ENCODE results near the gene SSBP3.
A peak's percentile ranks its signal among the peaks of the same experiment; 100 is the strongest.
"Not testable (repeated sequence)": the region's sequence is repeated elsewhere in the genome, so short reads cannot be mapped to it uniquely, and the experiment has no call there.

Gene SSBP3

GRCh38 chr1:54395281-54395934, 10.8 kb downstream of the SSBP3 start:
- FAIRE-seq (no peak), DNase-seq (ENCODE audit: insufficient read length, low spot score) (no peak)

GRCh38 chr1:54394104-54394503, 12.1 kb downstream of the SSBP3 start:
- FAIRE-seq (no peak), DNase-seq (ENCODE audit: insufficient read length, low spot score) (no peak)

DNA sequence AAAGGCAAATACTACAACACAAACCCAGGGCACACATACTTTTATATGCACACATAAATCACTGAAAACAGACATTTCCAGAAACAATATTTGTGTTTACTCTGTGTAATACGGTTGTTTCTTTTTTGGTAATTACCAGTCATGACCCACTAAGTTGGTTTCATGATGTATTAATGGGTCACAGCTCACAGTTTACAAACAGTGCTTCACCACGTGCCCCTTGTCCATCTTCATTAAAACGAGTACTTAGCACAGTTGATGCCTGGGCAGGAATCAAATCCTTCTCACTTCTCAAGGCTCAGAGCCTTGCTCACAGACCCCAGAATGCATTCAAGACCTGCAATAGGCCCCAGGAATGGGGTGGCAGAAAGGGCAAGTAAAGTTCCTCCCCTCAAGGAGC, 13.8 kb downstream of the SSBP3 start:
- FAIRE-seq (no peak), DNase-seq (ENCODE audit: insufficient read length, low spot score) (no peak)

GRCh38 chr1:54391450-54392209, 14.6 kb downstream of the SSBP3 start:
- FAIRE-seq (no peak), DNase-seq (ENCODE audit: insufficient read length, low spot score) (no peak)

DNA sequence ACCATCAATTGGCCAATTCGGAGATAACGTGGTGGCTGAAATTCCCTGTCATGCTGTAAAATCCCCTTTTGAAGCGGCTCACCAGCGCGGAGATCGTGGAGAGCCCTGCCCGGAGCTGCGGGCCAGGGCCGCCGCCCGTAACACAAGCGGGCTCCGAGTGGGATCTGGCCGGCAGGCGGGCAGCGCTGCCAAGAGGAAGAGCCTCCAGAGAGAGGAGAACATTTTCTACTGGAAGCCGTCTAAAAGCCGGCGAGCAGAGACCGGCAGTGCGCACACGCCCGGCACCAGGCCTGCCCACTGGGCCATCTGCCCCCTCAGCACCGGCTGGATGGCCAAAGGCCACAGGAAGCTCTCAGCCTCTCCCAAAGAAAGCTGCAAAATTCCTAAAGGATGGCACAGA, 15.5 kb downstream of the SSBP3 start:
- no peak for DNase-seq (ENCODE audit: insufficient read length, low spot score)
- FAIRE-seq, result no peak

DNA sequence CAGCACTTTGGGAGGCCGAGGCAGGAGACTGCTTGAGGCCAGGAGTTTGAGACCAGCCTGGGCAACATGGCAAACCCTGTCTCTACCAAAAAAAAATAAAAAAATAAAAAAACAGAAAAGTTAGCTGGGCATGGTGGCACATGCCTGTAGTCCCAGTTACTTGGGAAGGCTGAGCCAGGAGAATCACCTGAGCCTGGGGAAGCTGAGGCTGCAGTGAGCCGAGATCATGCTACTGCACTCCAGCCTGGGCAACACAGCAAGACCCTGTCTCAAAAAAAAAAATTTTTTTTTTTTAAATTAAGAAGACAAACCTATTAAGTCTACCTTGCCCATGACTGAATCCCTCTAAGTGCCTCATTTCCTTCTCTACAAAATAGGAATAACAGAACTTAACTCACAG, 16.6 kb downstream of the SSBP3 start:
- DNase-seq (ENCODE audit: insufficient read length, low spot score); FAIRE-seq: not testable (repeated sequence)

GRCh38 chr1:54387419-54387818, 18.8 kb downstream of the SSBP3 start:
- no peak for FAIRE-seq
- DNase-seq (ENCODE audit: insufficient read length, low spot score), result no peak

GRCh38 chr1:54385727-54386022, 20.5 kb downstream of the SSBP3 start:
- no peak for DNase-seq (ENCODE audit: insufficient read length, low spot score)
- no peak for FAIRE-seq

GRCh38 chr1:54384918-54385726, 21.1 kb downstream of the SSBP3 start:
- DNase-seq (ENCODE audit: insufficient read length, low spot score), result no peak
- FAIRE-seq, result no peak

DNA sequence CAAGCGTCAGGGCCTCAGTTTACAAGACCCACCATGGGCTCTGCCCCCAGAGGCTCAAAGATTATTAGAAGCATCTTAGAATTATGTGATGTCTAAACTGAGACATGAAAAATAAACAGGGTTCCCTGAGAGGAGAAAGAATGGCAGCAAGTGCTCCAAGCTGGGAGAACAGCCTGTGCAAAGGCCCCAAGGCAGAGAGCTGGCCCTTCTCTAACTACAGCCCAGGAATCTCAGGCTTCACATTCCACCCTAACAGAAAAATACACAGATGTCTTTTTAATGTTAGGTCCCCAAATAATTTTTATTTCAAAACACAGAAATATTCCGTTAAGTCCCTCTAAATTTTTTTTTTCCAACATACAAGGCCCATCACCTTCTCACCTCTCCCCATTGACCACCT, 21.7 kb downstream of the SSBP3 start:
- no peak for FAIRE-seq
- DNase-seq (ENCODE audit: insufficient read length, low spot score), result no peak

GRCh38 chr1:54381524-54381923, 24.7 kb downstream of the SSBP3 start:
- FAIRE-seq (peak; percentile 69), DNase-seq (ENCODE audit: insufficient read length, low spot score) (no peak)

DNA sequence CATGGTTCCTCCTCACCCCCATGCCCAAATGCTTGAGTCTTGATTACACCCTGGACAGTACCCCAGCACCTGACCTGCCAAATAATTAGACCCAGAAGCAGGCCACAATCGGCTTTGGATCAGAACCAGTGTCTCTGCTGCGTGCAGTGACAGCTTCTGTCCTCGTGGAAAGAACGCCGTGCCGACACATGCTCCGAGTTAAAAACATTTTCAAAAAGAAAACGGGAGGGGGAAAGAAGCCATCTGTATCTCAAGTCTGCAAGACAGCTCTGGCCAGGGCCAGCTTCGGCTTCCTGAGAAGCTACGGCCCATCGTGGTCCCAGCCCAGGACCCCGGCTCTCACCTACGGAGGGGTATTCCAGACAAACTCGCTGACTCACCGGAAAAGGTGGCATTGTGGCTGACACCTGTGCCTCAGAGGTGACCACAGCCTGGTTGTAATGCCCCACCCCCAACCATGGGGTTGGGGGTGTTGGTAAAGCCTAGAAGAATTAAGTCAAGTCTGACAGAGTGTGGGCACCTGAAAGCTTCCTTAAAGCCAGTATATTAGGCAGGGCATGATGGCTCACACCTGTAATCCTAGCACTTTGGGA, 25.8 kb downstream of the SSBP3 start:
- FAIRE-seq (no peak), DNase-seq (ENCODE audit: insufficient read length, low spot score) (no peak)

- DNase-seq (ENCODE audit: insufficient read length, low spot score) (no peak), FAIRE-seq (no peak)
Observed at GRCh38 chr1:54379555-54380289, 26.5 kb downstream of the SSBP3 start.

DNA sequence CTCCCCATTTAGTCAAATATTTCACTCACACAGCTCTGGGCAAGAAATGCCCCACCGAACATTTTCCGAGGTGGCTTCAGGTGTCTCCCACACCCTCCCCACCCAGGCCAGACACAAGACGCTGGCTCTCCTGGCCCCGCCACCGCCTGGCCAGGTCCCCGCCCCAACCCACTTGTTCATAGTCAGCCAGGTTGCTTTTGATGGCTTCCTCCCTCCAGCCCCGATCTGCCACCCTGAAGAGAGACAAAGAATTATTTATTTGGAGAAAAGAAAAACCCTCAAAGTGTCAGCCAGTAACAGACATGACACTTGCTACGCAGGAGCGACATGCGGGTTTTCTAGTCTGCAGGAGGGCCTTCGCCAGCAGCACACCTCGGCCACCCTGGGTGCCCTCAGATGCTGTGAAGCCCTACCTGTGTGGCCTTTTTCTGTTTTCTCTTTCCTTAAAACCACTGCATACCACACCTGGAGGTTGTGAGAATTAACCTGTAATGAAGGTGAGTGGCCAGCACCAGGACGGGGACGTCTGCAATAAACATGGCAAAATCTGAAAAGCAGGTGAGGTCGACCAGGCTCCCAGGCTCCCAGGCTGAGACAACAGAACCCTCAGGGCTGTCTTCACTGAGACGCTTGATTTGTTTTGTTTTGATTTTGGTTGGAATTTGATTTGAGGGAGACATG, 27.2 kb downstream of the SSBP3 start:
- no peak for DNase-seq (ENCODE audit: insufficient read length, low spot score)
- FAIRE-seq, result no peak

DNA sequence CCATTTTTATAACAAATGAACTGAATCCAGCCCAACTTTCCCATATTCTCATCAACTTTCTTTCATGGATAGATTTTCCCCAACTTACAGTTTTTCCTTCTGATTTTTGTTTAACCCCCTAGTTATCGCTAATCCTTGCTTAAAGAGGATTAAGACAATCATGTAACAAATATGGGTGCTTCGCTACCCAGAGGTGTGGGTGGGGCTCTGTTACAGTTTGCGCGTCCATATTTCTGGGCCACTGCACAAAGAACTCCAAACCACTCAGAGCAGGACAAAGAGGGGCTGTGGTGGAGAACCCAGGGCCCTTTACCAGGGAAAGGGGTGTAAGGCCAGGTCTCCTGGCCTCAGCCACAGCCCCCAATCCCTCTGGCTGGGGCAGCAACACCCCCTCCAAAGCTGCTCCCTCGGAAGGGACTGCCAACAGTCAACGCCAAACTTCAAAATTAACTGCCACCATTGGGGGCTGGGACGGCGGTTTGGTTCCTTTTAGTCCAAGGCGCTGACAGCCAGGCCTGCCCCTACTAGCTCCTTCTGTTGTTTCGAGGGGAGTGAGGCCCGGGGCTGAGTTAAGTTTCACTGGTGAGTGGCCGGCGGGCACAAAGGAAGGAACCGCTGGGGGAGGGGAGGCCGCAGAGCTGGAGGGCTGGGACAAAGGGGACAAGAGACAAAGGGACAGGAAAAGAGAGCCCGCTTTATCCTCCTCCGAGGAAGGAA, 27.9 kb downstream of the SSBP3 start:
- FAIRE-seq (peak; percentile 66), DNase-seq (ENCODE audit: insufficient read length, low spot score) (no peak)

DNA sequence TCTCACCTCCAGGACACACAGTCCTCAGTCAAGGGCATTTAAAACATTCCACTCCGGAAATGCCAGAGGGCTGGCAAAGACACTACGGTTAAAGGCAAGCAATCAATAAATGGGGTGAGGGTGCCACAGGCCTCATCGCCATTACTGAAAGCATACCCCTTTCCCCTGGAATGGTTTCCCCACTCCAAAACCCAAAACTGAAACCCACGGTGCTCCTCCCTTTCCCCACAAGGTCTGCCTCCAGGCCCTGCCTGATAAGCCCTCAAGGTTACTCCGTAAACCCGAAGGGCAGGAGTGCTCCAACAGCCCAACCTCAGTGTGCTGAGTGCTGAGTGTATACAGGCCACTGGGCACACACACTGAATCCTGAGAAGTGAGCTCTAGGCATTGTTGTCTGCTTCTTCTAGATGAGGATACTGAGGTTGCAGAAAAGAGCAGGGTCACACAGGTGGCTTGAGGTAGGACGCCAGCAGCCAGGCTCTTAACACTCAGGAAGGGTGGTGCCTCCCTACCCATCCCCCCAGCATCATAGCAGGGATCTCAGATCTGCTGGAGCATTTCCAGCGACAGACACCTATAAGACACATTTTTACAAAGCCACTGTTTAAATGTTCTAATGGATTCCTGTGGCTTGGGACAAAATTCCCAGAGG, 29.0 kb downstream of the SSBP3 start:
- FAIRE-seq (no peak), DNase-seq (ENCODE audit: insufficient read length, low spot score) (no peak)

DNA sequence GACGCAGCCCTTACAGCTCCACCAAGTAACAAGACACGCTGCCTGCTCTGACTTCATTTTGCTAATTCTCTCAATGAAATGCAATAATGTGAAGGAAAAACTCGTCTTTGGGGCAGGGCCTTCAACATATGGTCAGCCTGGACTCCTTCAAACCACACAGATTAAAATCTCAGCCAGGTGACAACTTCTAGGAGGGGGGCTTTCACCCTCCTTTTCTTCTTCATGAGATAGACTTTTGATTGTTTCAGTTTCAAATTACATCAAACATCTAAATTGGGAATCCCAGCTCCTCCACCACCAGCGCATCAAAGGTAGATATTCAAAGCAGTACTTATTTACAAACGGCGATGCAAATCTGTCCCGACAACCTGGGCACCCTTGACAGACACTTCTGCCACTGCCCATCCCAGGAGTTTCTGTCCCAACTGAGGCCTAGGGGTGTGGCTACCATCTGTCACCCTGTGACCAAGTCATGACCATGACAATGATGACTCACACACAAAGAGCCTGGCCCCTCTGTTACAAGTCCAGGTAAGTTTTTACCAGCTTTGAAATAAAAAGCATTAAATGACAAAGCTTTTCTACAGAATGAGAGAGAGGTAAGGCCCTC, 29.7 kb downstream of the SSBP3 start:
- FAIRE-seq, result peak; percentile 98
- DNase-seq (ENCODE audit: insufficient read length, low spot score), result peak; percentile 54

GRCh38 chr1:54375712-54376429, 30.3 kb downstream of the SSBP3 start:
- DNase-seq (ENCODE audit: insufficient read length, low spot score), result no peak
- FAIRE-seq, result no peak
